Psoas muscle (tissue), 8 donors: ENCODE results near the gene CYB5R3. TPM values are rescaled to one million over a fixed set of nuclear protein-coding genes. Genes with fewer than 3 reads are reported as not detected.
A peak's percentile ranks its signal among the peaks of the same experiment; 100 is the strongest.

Source experiments
- ATAC-seq, 4 donors: fragments of 200-7000 bp; cut with Tn5 transposase; one replicate each; pipeline ENCODE4 v1.9.1; 2020; ENCODE audit warnings: moderate library complexity in 3 of 4, mild to moderate bottlenecking in 2 of 4
- DNase-seq, 2 donors: peaks; one replicate each; pipeline ENCODE4 v3.0.0-alpha.2; 2020
- H3K27ac ChIP-seq: fragments of 200-600 bp; one replicate; pipeline ENCODE4 v1.8.0; 2022
- H3K27me3 ChIP-seq, 3 donors: fragments of 200-600 bp in 1 of 3; one replicate each; pipeline versions ENCODE4 v1.6.1 to v1.8.0; 2013 to 2022; ENCODE audit warnings: low read length in 2 of 3, mild to moderate bottlenecking in 2 of 3, moderate library complexity in 1 of 3; ENCODE audit not compliant: insufficient read depth in 3 of 3
- H3K36me3 ChIP-seq, 2 donors: fragments of 200-600 bp in 1 of 2; one replicate each; pipeline versions ENCODE4 v1.6.1 to v1.8.0; 2013 to 2022; ENCODE audit warnings: low read depth in 1 of 2, mild to moderate bottlenecking in 1 of 2, moderate library complexity in 1 of 2; ENCODE audit not compliant: insufficient read depth in 1 of 2
- H3K4me1 ChIP-seq: fragments of 200-600 bp; one replicate; pipeline ENCODE4 v1.8.0; 2022
- H3K4me3 ChIP-seq: fragments of 200-600 bp; one replicate; pipeline ENCODE4 v1.8.0; 2022; ENCODE audit warnings: mild to moderate bottlenecking
- H3K9me3 ChIP-seq: fragments of 200-600 bp; one replicate; pipeline ENCODE4 v1.8.0; 2022
- CTCF ChIP-seq: fragments of 200-600 bp; IDR thresholded peaks from one replicate; pipeline ENCODE4 v1.8.0; 2022; ENCODE audit warnings: antibody characterized with exemption
- WGBS, 3 donors: extraction: QIAGEN DNeasy Blood & Tissue Kit; methylation state at CpG; one replicate each; pipeline versions ENCODE4 v1.1.6 to v1.1.7; 2013; 5-methylcytosine and 5-hydroxymethylcytosine counted together
- intact Hi-C, 2 donors: fragments of 100-400 bp; cut with DNase I; formaldehyde crosslinking; loops; one replicate each; pipeline versions ENCODE4 v1.11.0 to v1.14.2; 2022
- polyA plus RNA-seq, 3 donors: library from polyadenylated mRNA; stranded (reverse); fragments of 200-250 nt; gene quantifications; one replicate each; pipeline ENCODE4 v1.2.3, GENCODE V29; 2013
- total RNA-seq, 4 donors: library from RNA; stranded (reverse); fragmentation: NEBNext Ultra II Directional in 2 of 4; extraction: Animal tissue kit (Norgen Biotek cat#: 25700) in 2 of 4; gene quantifications; one replicate each; pipeline versions ENCODE4 v1.2.1 to v1.2.4, GENCODE V29; 2021 to 2023
- donor health status: healthy with polysubstance abuse.
- donor health status: DM: no; HTN: no; CAD: no; lungs with moderate emphysema.
- donor health status: Bipolar disorder and iron deficiency.
- donor health status: healthy.
- donor health status: DM: yes; HTN: yes; CAD: no.
- donor health status: DM: no; HTN: no; CAD: no.
- donor health status: DM: no; HTN: no; CAD: no.
- donor health status: DM: yes; HTN: yes; CAD: no.

Gene CYB5R3
- total and polyA plus RNA-seq, 7 donors: 120 to 230 (median 172) TPM

GRCh38 chr22:42653999-42654398, 4.8 kb upstream of the CYB5R3 start:
- WGBS, 3 donors: 89 to 92% (median 91%) methylated on average over 4 of the region's 4 CpGs
- TF ChIP-seq CTCF: no peak
- H3K4me3 ChIP-seq: no peak overlapping the region
- H3K36me3 ChIP-seq: no peaks in the 10 kb centered on the region
- H3K9me3 ChIP-seq: no peaks in the 10 kb centered on the region
- intact Hi-C loops: no loop called here
- no peak overlapping the region for H3K27ac ChIP-seq
- H3K27me3 ChIP-seq: no peaks in the 10 kb centered on the region
- no peaks in the 10 kb centered on the region for H3K4me1 ChIP-seq
- no peak for ATAC-seq
- DNase-seq: no peak

- Histone ChIP-seq H3K36me3 (no peaks in the 10 kb centered on the region), H3K9me3 (no peaks in the 10 kb centered on the region), H3K27ac (no peak overlapping the region), H3K27me3 (no peaks in the 10 kb centered on the region), H3K4me1 (peaks cover 23% of the 10 kb centered on the region), H3K4me3 (no peak overlapping the region)
- intact Hi-C loops: no loop called here
- WGBS, 3 donors: 76 to 85% (median 83%) methylated on average over 7 of the region's 7 CpGs
- TF ChIP-seq CTCF: no peak
- DNase-seq (no peak), ATAC-seq (no peak)
Measured at GRCh38 chr22:42651134-42651533, 1.9 kb upstream of the CYB5R3 start.

DNA sequence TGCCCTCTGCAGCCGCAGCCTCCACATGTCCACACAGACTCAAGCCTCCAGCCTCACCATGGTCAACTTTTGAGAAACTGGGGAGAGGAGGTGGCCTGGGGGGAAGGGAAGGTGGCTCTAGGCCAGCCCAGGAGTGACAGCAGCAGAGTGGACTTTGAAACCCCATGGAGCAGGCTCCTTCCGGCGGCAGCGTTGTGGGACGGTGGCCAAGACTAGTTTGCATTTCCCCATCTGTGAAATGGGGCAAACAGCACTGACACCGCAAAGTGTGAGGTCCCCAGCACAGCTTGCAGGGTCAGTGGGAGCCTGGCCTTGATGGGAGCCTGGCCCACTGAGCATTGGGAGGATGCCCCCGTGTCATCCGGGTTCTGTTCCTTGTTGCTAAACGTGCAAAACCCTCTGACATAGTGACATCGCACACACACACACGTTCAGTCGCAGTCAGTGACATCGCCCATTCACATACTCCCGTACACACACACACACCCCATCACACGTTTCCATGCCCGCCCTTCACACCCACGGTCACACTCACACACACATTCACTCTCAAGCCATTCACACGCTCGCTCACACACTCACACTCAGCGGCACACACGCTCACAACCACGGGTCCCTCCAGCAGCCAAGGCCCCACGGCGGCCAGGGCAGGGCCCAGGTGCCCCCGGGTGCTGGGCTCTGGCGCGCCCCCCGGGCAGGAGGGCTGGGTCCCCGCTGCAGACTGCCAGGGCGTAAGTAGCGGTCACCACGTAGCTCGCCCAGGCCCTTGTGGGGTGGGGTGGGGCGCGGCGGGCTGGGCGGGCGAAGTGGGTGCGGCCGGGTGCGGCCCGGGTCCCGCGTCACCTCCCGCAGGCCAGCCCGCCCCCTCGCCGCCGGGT, 585 bp downstream of the CYB5R3 start:
- no peak for TF ChIP-seq CTCF
- H3K27ac ChIP-seq: peak overlapping the region; percentile 96
- ATAC-seq (peak; percentile 20 to 57 (median 42)), DNase-seq (peak; percentile 74 to 82)
- WGBS, 3 donors: 1 to 4% (median 3%) methylated on average over 28 to 49 of the region's 49 CpGs
- H3K9me3 ChIP-seq: no peaks in the 10 kb centered on the region
- intact Hi-C loops: loop anchor here in 1 of 2 donors (2.0 to 5.0 kb wide), 2 partner anchors 28 to 49 kb away; no protein-coding TSS in a partner anchor
- H3K4me3 ChIP-seq: peak overlapping the region; percentile 96
- H3K4me1 ChIP-seq: peaks cover 48% of the 10 kb centered on the region
- H3K27me3 ChIP-seq: no peaks in the 10 kb centered on the region
- no peaks in the 10 kb centered on the region for H3K36me3 ChIP-seq

DNA sequence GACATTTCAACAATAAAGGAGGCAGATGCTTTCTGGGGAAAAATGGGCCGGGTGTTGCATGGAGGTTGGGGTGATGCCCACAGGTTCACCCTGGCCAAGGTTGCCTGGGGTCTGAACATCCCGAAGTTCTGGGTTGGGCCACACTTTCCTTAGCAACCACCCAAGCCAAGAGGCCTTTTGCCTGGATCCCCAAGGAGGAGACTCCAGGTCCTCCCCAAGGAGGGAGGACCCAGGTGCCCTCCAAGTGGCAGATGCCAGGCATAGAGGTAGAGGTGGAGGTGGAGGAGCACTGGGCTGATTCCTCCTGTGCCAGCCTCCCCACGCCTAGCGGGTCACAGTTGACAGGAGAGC, 1.2 kb downstream of the CYB5R3 start:
- H3K4me1 ChIP-seq: peaks cover 54% of the 10 kb centered on the region
- WGBS, 3 donors: 56 to 78% (median 61%) methylated on average over 4 of the region's 4 CpGs

More for the DNA sequence above, 1.2 kb downstream of the CYB5R3 start:
- ATAC-seq (no peak), DNase-seq (no peak)
- intact Hi-C loops: loop anchor here in 1 of 2 donors (2.0 to 5.0 kb wide), 2 partner anchors 27 to 49 kb away; no protein-coding TSS in a partner anchor
- TF ChIP-seq CTCF: no peak
- Histone ChIP-seq H3K36me3 (no peaks in the 10 kb centered on the region), H3K9me3 (no peaks in the 10 kb centered on the region), H3K27ac (peak overlapping the region; percentile 96), H3K4me3 (peak overlapping the region; percentile 96), H3K27me3 (no peaks in the 10 kb centered on the region)
